Glutamatergic neuron (in vitro differentiated cells): ENCODE data around the gene ZFR. TPM values are rescaled to one million over a fixed set of nuclear protein-coding genes. Genes with fewer than 3 reads are reported as not detected.

Source experiments
- DNase-seq: peaks from one replicate; pipeline ENCODE4 v3.0.0; 2022
- H3K27ac Mint-ChIP-seq: one replicate; pipeline ENCODE4 v1.8.0; 2020; ENCODE audit warnings: mild to moderate bottlenecking, mixed read lengths, inconsistent platforms; ENCODE audit not compliant: unreplicated experiment
- H3K27me3 Mint-ChIP-seq: one replicate; pipeline ENCODE4 v1.8.0; 2020; ENCODE audit warnings: mild to moderate bottlenecking, moderate library complexity, mixed read lengths, inconsistent platforms; ENCODE audit not compliant: unreplicated experiment
- H3K36me3 Mint-ChIP-seq: one replicate; pipeline ENCODE4 v1.8.0; 2020; ENCODE audit warnings: mild to moderate bottlenecking, mixed read lengths, inconsistent platforms; ENCODE audit not compliant: unreplicated experiment
- H3K4me1 Mint-ChIP-seq: one replicate; pipeline ENCODE4 v1.8.0; 2020; ENCODE audit warnings: mild to moderate bottlenecking, low read depth, mixed read lengths, inconsistent platforms; ENCODE audit not compliant: unreplicated experiment
- H3K4me3 Mint-ChIP-seq: one replicate; pipeline ENCODE4 v1.8.0; 2020; ENCODE audit warnings: mild to moderate bottlenecking, mixed read lengths, inconsistent platforms; ENCODE audit not compliant: unreplicated experiment
- H3K9me3 Mint-ChIP-seq: one replicate; pipeline ENCODE4 v1.8.0; 2020; ENCODE audit warnings: mild to moderate bottlenecking, moderate library complexity, mixed read lengths, inconsistent platforms; ENCODE audit not compliant: unreplicated experiment
- CTCF ChIP-seq: fragments of 200-600 bp; sonication (generic); IDR thresholded peaks from one replicate; pipeline ENCODE4 v1.5.0; 2021; ENCODE audit not compliant: partially characterized antibody, unreplicated experiment
- total RNA-seq: library from RNA; stranded (reverse); fragmentation: NEBNext Ultra II Directional; extraction: Animal tissue kit (Norgen Biotek cat#: 25700); gene quantifications from one replicate; pipeline ENCODE4 v1.2.1, GENCODE V29; 2021; ENCODE audit not compliant: unreplicated experiment

Gene ZFR
- total RNA-seq, 1 donor from 2014 or later, result 84.5 TPM

- H3K4me3 Mint-ChIP-seq, result no peak overlapping the region
- TF ChIP-seq CTCF, result no peak
- H3K27me3 Mint-ChIP-seq, result no peaks in the 10 kb centered on the region
- H3K9me3 Mint-ChIP-seq, result no peaks in the 10 kb centered on the region
- DNase-seq, result no peak
- H3K4me1 Mint-ChIP-seq, result no peaks in the 10 kb centered on the region
- no peaks in the 10 kb centered on the region for H3K36me3 Mint-ChIP-seq
- H3K27ac Mint-ChIP-seq, result no peak overlapping the region
These were observed 85.9 kb downstream of the ZFR start for GRCh38 chr5:32358611-32359010.

- no peaks in the 10 kb centered on the region for H3K4me1 Mint-ChIP-seq
- no peak for DNase-seq
- H3K27ac Mint-ChIP-seq, result no peak overlapping the region
- H3K27me3 Mint-ChIP-seq, result no peaks in the 10 kb centered on the region
- H3K4me3 Mint-ChIP-seq, result no peak overlapping the region
- no peaks in the 10 kb centered on the region for H3K9me3 Mint-ChIP-seq
- H3K36me3 Mint-ChIP-seq, result no peaks in the 10 kb centered on the region
- no peak for TF ChIP-seq CTCF
These were observed 86.9 kb downstream of the ZFR start for GRCh38 chr5:32357658-32358057.

- Mint-ChIP-seq H3K27ac (no peak overlapping the region), H3K4me1 (no peaks in the 10 kb centered on the region), H3K36me3 (no peaks in the 10 kb centered on the region), H3K27me3 (no peaks in the 10 kb centered on the region), H3K4me3 (no peak overlapping the region), H3K9me3 (no peaks in the 10 kb centered on the region)
- TF ChIP-seq CTCF, result no peak
- no peak for DNase-seq
These were observed 88.9 kb downstream of the ZFR start for GRCh38 chr5:32355686-32356085.

GRCh38 chr5:32353420-32353819 lies 91.1 kb downstream of the ZFR start:
- no peaks in the 10 kb centered on the region for H3K36me3 Mint-ChIP-seq
- peaks cover under 1% of the 10 kb centered on the region for H3K9me3 Mint-ChIP-seq
- H3K27ac Mint-ChIP-seq, result no peak overlapping the region

GRCh38 chr5:32352685-32353084 lies 91.9 kb downstream of the ZFR start:
- H3K36me3 Mint-ChIP-seq, result no peaks in the 10 kb centered on the region
- no peak overlapping the region for H3K4me3 Mint-ChIP-seq
- no peak for TF ChIP-seq CTCF
- no peaks in the 10 kb centered on the region for H3K27me3 Mint-ChIP-seq
- H3K27ac Mint-ChIP-seq, result no peak overlapping the region
- DNase-seq, result no peak
- H3K9me3 Mint-ChIP-seq, result peaks cover 2% of the 10 kb centered on the region
- no peaks in the 10 kb centered on the region for H3K4me1 Mint-ChIP-seq

More at GRCh38 chr5:32353420-32353819, 91.1 kb downstream of the ZFR start:
- no peak for DNase-seq
- H3K27me3 Mint-ChIP-seq, result no peaks in the 10 kb centered on the region
- no peak overlapping the region for H3K4me3 Mint-ChIP-seq
- TF ChIP-seq CTCF, result no peak
- no peaks in the 10 kb centered on the region for H3K4me1 Mint-ChIP-seq
